Esophagus squamous epithelium (tissue), 4 donors: ENCODE measurements around the gene TPPP2.

ENCODE experiments used
- CTCF ChIP-seq, 6 experiments: fragments of 450-650 bp in 4 of 6; fragments of 200-600 bp in 2 of 6; sonication (generic) in 2 of 6; IDR thresholded peaks; one replicate each; pipeline ENCODE4 v1.5.1; 2016 to 2019; ENCODE audit warnings: antibody characterized with exemption in 6 of 6, mild to moderate bottlenecking in 4 of 6, moderate library complexity in 4 of 6
- POLR2A ChIP-seq, 4 donors: fragments of 450-650 bp; IDR thresholded peaks; one replicate each; pipeline ENCODE4 v1.6.1; 2017; ENCODE audit warnings: antibody characterized with exemption in 4 of 4, mild to moderate bottlenecking in 4 of 4, moderate library complexity in 3 of 4

- TF ChIP-seq CTCF (IDR thresholded peaks at IDR 0.05) (no peak), POLR2A (IDR thresholded peaks at IDR 0.05) (no peak)
Observed at GRCh38 chr14:21030531-21030930, 514 bp downstream of the TPPP2 start.
